GM13976 (cell line): ENCODE measurements around the gene RBM46.

Experiments
- DNase-seq: peaks from one replicate; pipeline ENCODE4 v3.0.0; 2012; ENCODE audit warnings: low spot score
- in situ Hi-C: fragments of 300-500 bp; cut with MboI; formaldehyde crosslinking; loops from one replicate; pipeline ENCODE4 v1.12.0; 2022; ENCODE audit warnings: low sequenced_read_pairs, mixed read lengths, inconsistent platforms; ENCODE audit not compliant: unreplicated experiment
- TF ChIP-seq, protein P1 (sequence below): IDR thresholded peaks from 2 replicates; pipeline ENCODE4 v1.5.1; 2012; ENCODE audit warnings: borderline replicate concordance, mild to moderate bottlenecking; ENCODE audit not compliant: insufficient read depth; ENCODE audit errors: extremely low read depth, missing control alignments, control extremely low read depth

RBM46 gene

DNA sequence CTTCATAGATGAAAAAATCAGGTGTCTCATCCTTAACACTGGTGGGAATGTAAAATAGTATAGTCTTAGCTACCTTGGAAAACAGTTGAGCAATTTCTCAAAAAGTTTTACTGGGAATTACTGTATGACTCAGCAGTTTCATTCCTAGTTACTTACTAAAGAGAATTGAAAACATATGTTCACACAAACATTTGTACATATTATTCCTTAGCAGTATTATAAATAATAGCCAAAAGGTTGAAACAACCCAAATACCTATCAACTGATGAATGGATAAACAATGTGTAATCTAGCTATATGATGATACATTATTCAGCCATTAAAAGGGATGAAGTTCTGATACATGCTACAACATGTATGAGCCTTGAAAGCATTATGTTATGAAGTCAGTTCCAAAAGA is 41.7 kb downstream of the RBM46 start:
- no peak for DNase-seq
- in situ Hi-C loops, result loop anchor here (25.0 kb wide), 1 partner anchor 540 kb away; no protein-coding TSS in a partner anchor
- TF ChIP-seq, protein P1, sequence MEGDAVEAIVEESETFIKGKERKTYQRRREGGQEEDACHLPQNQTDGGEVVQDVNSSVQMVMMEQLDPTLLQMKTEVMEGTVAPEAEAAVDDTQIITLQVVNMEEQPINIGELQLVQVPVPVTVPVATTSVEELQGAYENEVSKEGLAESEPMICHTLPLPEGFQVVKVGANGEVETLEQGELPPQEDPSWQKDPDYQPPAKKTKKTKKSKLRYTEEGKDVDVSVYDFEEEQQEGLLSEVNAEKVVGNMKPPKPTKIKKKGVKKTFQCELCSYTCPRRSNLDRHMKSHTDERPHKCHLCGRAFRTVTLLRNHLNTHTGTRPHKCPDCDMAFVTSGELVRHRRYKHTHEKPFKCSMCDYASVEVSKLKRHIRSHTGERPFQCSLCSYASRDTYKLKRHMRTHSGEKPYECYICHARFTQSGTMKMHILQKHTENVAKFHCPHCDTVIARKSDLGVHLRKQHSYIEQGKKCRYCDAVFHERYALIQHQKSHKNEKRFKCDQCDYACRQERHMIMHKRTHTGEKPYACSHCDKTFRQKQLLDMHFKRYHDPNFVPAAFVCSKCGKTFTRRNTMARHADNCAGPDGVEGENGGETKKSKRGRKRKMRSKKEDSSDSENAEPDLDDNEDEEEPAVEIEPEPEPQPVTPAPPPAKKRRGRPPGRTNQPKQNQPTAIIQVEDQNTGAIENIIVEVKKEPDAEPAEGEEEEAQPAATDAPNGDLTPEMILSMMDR, result no peak

DNA sequence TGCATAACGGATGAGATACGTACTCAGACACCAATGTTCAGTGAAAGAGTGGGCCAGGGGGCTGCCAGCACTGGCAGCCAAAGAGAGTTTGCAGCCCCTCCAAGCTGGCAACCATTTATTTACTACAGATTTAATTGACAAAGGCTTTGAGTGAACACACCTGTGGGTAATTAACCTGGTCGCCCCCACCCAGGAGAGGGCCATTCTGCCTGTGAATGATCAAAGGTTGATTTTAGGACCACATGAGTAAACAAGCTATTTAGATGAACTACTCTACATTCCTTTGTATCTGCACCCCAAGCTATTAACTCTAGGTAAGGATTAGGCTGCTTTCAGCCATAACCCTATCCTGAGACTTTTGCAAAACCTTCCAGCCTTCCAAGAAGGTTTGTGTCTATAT is 55.0 kb downstream of the RBM46 start:
- TF ChIP-seq, protein P1, result no peak
- in situ Hi-C loops, result no loop called here

DNA sequence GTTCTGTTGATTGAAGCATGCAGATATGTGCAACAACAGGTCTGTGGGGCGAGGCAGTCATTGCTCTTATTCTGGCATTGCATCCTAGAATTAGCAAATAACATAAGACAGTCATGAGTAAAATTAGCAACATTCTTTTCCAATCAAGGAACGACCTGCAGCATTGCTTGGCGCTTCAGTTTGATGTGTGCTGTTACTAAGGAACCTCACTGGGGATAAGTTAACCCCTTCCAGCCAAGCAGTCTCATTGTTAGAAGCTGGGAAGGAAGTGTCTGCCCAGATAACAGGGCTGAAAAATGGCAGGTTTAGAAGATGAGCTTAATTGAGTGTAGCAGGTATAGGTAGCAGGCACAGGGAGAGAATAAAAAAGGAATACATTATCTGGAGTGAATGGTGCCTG is 55.4 kb downstream of the RBM46 start:
- no peak for DNase-seq
- TF ChIP-seq, protein P1, result no peak
- in situ Hi-C loops, result no loop called here

More for the DNA sequence above, 55.0 kb downstream of the RBM46 start:
- no peak for DNase-seq

DNA sequence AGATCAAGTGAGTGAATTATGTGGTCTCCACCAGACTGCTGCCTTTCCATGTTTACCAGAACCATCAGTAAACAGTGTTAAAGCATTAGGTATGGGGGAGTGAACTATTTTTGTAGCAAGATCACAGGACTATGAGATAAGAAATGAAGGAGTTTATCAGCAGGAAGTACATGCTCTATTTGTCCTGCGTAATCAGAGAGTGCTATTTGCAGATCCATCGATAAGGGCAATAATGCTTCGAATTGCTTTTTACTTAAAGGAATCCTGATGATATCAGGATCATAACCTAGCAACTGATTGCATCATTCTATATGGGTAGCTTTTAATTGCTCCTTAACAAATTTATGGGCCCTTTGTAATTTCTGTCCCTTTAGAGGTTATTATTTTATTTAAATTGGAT is 57.1 kb downstream of the RBM46 start:
- in situ Hi-C loops, result no loop called here
- TF ChIP-seq, protein P1, result no peak
- no peak for DNase-seq

DNA sequence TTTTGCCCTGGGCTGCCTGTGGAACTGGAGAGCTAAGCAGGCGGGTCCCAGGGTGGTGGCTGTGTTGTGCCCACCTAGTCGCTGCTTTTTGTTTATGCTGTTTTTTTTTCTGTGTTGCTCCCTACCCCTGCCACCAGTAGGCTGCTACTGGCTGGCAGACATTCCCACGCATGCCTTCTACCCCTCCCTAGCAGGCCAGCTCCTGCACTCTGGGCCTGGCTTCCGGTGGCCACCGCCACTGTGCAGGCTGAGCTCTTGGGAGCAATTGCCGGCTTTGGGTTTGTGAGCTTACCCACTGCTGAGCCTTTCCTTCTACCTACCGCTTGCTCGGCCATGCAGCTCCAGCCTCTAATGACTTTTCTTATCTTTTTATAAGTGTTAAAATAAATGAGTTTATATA is 57.6 kb downstream of the RBM46 start:
- in situ Hi-C loops, result no loop called here
- no peak for DNase-seq
- TF ChIP-seq, protein P1, result no peak

DNA sequence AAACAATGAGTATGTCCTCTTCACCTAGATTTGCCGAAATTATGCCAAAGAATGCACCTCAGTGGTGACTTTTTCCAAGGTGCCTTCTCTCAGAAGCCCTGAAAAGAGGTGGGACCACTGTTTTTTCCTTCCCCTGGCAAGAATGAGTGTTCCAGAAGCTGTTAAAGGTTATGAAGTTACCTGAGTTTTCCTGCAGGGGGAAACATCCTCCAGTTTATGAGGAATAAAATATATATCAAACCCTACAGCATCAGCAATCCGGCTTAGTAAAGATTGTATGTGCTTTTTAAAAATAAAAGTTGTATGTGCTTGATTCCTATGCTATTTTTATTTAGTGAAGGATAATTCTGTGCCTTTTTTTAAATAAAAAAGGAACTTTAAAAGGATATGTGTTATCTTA is 73.3 kb downstream of the RBM46 start:
- TF ChIP-seq, protein P1, result no peak
- in situ Hi-C loops, result no loop called here
- no peak for DNase-seq

DNA sequence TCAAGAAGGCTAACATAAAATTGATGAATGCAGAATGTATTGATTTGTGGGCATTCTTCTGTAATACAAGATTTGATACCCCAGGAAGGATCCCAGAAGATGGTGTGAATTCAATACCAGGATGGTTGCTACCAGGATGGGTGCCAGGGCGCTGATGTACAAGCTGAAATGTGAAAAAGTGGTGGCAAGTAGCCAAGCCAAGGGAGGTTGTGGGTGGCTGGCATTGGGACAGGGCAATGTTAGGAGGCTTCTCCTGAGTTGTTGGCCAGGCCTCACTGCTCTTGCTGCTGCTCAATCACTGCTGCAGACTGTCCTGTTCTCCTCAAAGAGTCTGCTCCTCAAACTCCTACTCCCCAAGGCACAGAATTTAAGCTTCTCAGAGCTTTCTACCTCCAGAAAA is 77.1 kb downstream of the RBM46 start:
- no peak for DNase-seq
- in situ Hi-C loops, result no loop called here
- TF ChIP-seq, protein P1, result no peak
